Measurements from ENCODE around the gene OR5H15. TPM values are rescaled to one million over a fixed set of nuclear protein-coding genes. Genes with fewer than 3 reads are reported as not detected.

The OR5H15 gene
- total RNA-seq, 1 donor from 2014 or later: not detected

Other genes with a start within 250 kb of the OR5H15 start
- 20.7 and 27.0 TPM in 2 replicates for gene RIOX2, start 194.3 kb upstream of the OR5H15 start, total RNA-seq
- gene GABRR3, start 131.4 kb upstream of the OR5H15 start, total RNA-seq: not detected in 2 replicates
- gene OR5AC2, start 79.5 kb upstream of the OR5H15 start, total RNA-seq: not detected in 2 replicates
- gene OR5H1, start 36.0 kb upstream of the OR5H15 start, total RNA-seq: not detected in 2 replicates
- not detected in 2 replicates for gene OR5H14, start 19.2 kb upstream of the OR5H15 start, total RNA-seq
- gene OR5H6, start 97.5 kb downstream of the OR5H15 start, total RNA-seq: not detected in 2 replicates
- gene OR5H2, start 115.8 kb downstream of the OR5H15 start, total RNA-seq: not detected in 2 replicates
- gene OR5K4, start 187.2 kb downstream of the OR5H15 start, total RNA-seq: not detected in 2 replicates
- gene OR5K3, start 224.0 kb downstream of the OR5H15 start, total RNA-seq: not detected in 2 replicates